K562 (cell line): Measurements from ENCODE around the gene GLE1. TPM values are rescaled to one million over a fixed set of nuclear protein-coding genes. Genes with fewer than 3 reads are reported as not detected.

Experiments used
- CTBP1 ChIP-seq: fragments of 450-650 bp; IDR thresholded peaks from 2 replicates; pipeline ENCODE4 v1.6.1; 2016; ENCODE audit warnings: borderline replicate concordance
- GABPA ChIP-seq: fragments of 200-800 bp; sonication (Bioruptor generic); conservative IDR thresholded peaks from 2 replicates; pipeline ENCODE4 v1.6.1; 2016; ENCODE audit warnings: low read depth, missing genetic modification characterization, missing compliant biosample characterization
- HEY1 ChIP-seq: fragments of 250-450 bp; sonication (Bioruptor Pico); IDR thresholded peaks from 2 replicates; pipeline ENCODE4 v1.5.0; 2020; ENCODE audit warnings: mild to moderate bottlenecking, moderate library complexity, borderline replicate concordance
- HNRNPK ChIP-seq: fragments of 200-400 bp; formaldehyde crosslinking; IDR thresholded peaks from one replicate; pipeline ENCODE4 v1.6.1; 2018; ENCODE audit warnings: mild to moderate bottlenecking, low read depth, low read length; ENCODE audit not compliant: poor library complexity, severe bottlenecking
- JUND ChIP-seq, 2 experiments: IDR thresholded peaks; 2 replicates in 1 of 2; 3 replicates in 1 of 2; pipeline ENCODE4 v1.6.1; 2011; ENCODE audit warnings: borderline replicate concordance in 2 of 2, low read depth in 2 of 2, low read length in 2 of 2, improper control_type of control experiment in 1 of 2, missing biosample characterization in 1 of 2, missing genetic modification characterization in 1 of 2, missing genetic modification reagents in 1 of 2
- KAT2B ChIP-seq: IDR thresholded peaks from one replicate; pipeline ENCODE4 v1.6.1; 2012; ENCODE audit warnings: low read depth, mild to moderate bottlenecking, control low read depth, inconsistent platforms, low read length, moderate library complexity
- MAFF ChIP-seq: IDR thresholded peaks from 2 replicates; pipeline ENCODE4 v1.6.1; 2012; ENCODE audit warnings: low read length, improper control_type of control experiment
- NFIC ChIP-seq: fragments of 450-650 bp; IDR thresholded peaks from 2 replicates; pipeline ENCODE4 v1.6.1; 2017; ENCODE audit warnings: mild to moderate bottlenecking, inconsistent platforms
- POLR2AphosphoS5 ChIP-seq: IDR thresholded peaks from 2 replicates; pipeline ENCODE4 v1.6.1; 2011; ENCODE audit warnings: mild to moderate bottlenecking, low read depth, low read length, moderate library complexity; ENCODE audit not compliant: control insufficient read depth, insufficient read depth
- RBFOX2 ChIP-seq: fragments of 200-400 bp; formaldehyde crosslinking; IDR thresholded peaks from 2 replicates; pipeline ENCODE4 v1.6.1; 2017; ENCODE audit warnings: low read depth, mild to moderate bottlenecking, low read length, moderate library complexity
- TRIM24 ChIP-seq, 2 experiments: fragments of 450-650 bp; IDR thresholded peaks; 2 replicates each; pipeline ENCODE4 v1.6.1; 2016
- XRCC4 ChIP-seq: IDR thresholded peaks from one replicate; pipeline ENCODE4 v1.6.1; 2011; ENCODE audit not compliant: insufficient read depth, insufficient read length; ENCODE audit errors: extremely low read depth
- ZNF274 ChIP-seq: IDR thresholded peaks from 2 replicates; pipeline ENCODE4 v1.6.1; 2011; ENCODE audit warnings: low read depth, mild to moderate bottlenecking, low read length, moderate library complexity, borderline replicate concordance
- ZNF311 ChIP-seq: fragments of 250-450 bp; sonication (Bioruptor Pico); IDR thresholded peaks from 2 replicates; pipeline ENCODE4 v1.4.0; 2020; ENCODE audit warnings: mild to moderate bottlenecking, moderate library complexity
- polyA plus RNA-seq, 8 experiments: library from polyadenylated mRNA; depleted of rRNA in 4 of 8; stranded (reverse) in 5 of 8; unstranded in 3 of 8; fragments of >200 nt; fragmentation: Nextera tagmentation in 2 of 8; fragmentation: Illumina TruSeq in 1 of 8; extraction: Ambion mirVana in 2 of 8; extraction: Trizol in 1 of 8; gene quantifications; 2 replicates each; pipeline versions ENCODE4 v1.2.1 to v1.2.3, GENCODE V29; 2011 to 2014; ENCODE audit warnings: inconsistent platforms in 1 of 8, missing spikeins in 1 of 8
- total RNA-seq, 7 experiments: library from RNA; depleted of rRNA in 6 of 7; stranded (reverse); fragments of >200 nt in 6 of 7; fragmentation: Illumina TruSeq in 2 of 7; extraction: Trizol in 2 of 7; gene quantifications; 2 replicates each; pipeline versions ENCODE4 v1.2.1 to v1.2.3, GENCODE V29; 2011 to 2021; ENCODE audit warnings: low replicate concordance in 1 of 7
- TF ChIP-seq, protein P1 (sequence below): fragments of 450-650 bp; IDR thresholded peaks from 2 replicates; pipeline ENCODE4 v1.6.1; 2016; ENCODE audit warnings: borderline replicate concordance
- TF ChIP-seq, protein P2 (sequence below): fragments of 250-450 bp; sonication (Bioruptor Pico); IDR thresholded peaks from 2 replicates; pipeline ENCODE4 v1.6.1; 2021; ENCODE audit warnings: mild to moderate bottlenecking
- TF ChIP-seq, protein P3 (sequence below), 2 experiments: fragments of 450-650 bp; formaldehyde crosslinking in 1 of 2; IDR thresholded peaks; 2 replicates each; pipeline versions ENCODE4 v1.4.0 to v1.6.1; 2014 to 2020; ENCODE audit warnings: mild to moderate bottlenecking in 2 of 2, borderline replicate concordance in 1 of 2, low read depth in 1 of 2

Gene GLE1
- total and polyA plus RNA-seq, 9 of the 15 experiments (the other 6 are each of a cell fraction or from before 2014, with no cell fraction given) = 15.9 to 44.8 (median 37.6) TPM

DNA sequence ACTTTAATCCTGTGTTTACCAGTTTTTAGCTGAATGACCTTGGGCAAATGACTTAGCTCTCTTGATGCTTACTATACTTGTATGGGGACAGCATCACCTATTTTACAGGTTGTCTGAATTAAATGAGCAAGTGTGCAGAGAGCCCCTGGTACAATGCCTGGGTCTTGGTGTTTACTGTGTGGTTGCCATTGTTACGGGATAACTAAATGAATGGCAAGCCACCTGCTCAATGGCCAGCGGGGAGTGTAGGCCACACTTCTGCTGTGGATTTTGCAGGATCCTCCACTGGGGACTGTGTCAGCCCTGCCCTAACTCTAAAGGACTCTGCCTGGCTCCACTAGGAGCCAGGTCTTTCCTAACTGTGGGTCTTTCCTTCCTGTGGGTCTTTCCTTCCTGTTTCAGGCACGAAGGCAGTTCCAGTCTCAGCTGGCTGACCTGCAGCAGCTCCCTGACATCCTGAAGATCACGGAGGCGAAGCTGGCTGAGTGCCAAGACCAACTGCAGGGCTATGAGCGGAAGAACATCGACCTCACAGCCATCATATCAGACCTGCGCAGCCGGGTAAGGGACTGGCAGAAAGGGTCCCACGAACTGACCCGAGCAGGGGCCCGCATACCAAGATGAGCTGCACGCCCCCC, 10.3 kb upstream of the GLE1 start (continued):
- TF ChIP-seq TRIM24 (IDR thresholded peaks at IDR 0.05) = no peak
- TF ChIP-seq, protein P1, sequence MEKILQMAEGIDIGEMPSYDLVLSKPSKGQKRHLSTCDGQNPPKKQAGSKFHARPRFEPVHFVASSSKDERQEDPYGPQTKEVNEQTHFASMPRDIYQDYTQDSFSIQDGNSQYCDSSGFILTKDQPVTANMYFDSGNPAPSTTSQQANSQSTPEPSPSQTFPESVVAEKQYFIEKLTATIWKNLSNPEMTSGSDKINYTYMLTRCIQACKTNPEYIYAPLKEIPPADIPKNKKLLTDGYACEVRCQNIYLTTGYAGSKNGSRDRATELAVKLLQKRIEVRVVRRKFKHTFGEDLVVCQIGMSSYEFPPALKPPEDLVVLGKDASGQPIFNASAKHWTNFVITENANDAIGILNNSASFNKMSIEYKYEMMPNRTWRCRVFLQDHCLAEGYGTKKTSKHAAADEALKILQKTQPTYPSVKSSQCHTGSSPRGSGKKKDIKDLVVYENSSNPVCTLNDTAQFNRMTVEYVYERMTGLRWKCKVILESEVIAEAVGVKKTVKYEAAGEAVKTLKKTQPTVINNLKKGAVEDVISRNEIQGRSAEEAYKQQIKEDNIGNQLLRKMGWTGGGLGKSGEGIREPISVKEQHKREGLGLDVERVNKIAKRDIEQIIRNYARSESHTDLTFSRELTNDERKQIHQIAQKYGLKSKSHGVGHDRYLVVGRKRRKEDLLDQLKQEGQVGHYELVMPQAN = no peak
- no peak for TF ChIP-seq HEY1 (CRISPR knock-in tag)
- no peak for TF ChIP-seq XRCC4
- no peak for TF ChIP-seq KAT2B
- TF ChIP-seq RBFOX2 = no peak
- peak; percentile 46; the same call in 1 of the 2 replicates for TF ChIP-seq CTBP1
- TF ChIP-seq ZNF274 = no peak
- peak; percentile 99 for TF ChIP-seq NFIC
- TF ChIP-seq JUND (IDR thresholded peaks at IDR 0.05; ENCODE audit: borderline replicate concordance, low read depth, low read length) = 0 out of 2 replicates have a peak, but pooled peaks have one; percentile 9
- TF ChIP-seq JUND (tag; IDR thresholded peaks at IDR 0.05; ENCODE audit: borderline replicate concordance, low read depth, low read length) = no peak
- no peak for TF ChIP-seq MAFF
- TF ChIP-seq, protein P2, sequence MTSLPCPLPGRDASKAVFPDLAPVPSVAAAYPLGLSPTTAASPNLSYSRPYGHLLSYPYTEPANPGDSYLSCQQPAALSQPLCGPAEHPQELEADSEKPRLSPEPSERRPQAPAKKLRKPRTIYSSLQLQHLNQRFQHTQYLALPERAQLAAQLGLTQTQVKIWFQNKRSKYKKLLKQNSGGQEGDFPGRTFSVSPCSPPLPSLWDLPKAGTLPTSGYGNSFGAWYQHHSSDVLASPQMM (CRISPR knock-in tag) = no peak
- TF ChIP-seq HNRNPK = no peak
- no peak for TF ChIP-seq ZNF311
- TF ChIP-seq, protein P3, sequence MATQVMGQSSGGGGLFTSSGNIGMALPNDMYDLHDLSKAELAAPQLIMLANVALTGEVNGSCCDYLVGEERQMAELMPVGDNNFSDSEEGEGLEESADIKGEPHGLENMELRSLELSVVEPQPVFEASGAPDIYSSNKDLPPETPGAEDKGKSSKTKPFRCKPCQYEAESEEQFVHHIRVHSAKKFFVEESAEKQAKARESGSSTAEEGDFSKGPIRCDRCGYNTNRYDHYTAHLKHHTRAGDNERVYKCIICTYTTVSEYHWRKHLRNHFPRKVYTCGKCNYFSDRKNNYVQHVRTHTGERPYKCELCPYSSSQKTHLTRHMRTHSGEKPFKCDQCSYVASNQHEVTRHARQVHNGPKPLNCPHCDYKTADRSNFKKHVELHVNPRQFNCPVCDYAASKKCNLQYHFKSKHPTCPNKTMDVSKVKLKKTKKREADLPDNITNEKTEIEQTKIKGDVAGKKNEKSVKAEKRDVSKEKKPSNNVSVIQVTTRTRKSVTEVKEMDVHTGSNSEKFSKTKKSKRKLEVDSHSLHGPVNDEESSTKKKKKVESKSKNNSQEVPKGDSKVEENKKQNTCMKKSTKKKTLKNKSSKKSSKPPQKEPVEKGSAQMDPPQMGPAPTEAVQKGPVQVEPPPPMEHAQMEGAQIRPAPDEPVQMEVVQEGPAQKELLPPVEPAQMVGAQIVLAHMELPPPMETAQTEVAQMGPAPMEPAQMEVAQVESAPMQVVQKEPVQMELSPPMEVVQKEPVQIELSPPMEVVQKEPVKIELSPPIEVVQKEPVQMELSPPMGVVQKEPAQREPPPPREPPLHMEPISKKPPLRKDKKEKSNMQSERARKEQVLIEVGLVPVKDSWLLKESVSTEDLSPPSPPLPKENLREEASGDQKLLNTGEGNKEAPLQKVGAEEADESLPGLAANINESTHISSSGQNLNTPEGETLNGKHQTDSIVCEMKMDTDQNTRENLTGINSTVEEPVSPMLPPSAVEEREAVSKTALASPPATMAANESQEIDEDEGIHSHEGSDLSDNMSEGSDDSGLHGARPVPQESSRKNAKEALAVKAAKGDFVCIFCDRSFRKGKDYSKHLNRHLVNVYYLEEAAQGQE (IDR thresholded peaks at IDR 0.05; ENCODE audit: borderline replicate concordance) = peak; percentile 94
- TF ChIP-seq, protein P3 (CRISPR knock-in tag; IDR thresholded peaks at IDR 0.05; ENCODE audit: low read depth) = no peak
- TF ChIP-seq POLR2AphosphoS5 = 0 out of 2 replicates have a peak, but pooled peaks have one; percentile 39
- 0 out of 2 replicates have a peak, but pooled peaks have one; percentile 27 for TF ChIP-seq GABPA
